H9 (cell line): ENCODE data around the gene LMF2. TPM values are rescaled to one million over a fixed set of nuclear protein-coding genes. Genes with fewer than 3 reads are reported as not detected.

ENCODE experiments used
- DNase-seq: peaks from one replicate; pipeline ENCODE4 v3.0.0-alpha.2; 2017
- H2AFZ ChIP-seq: one replicate; pipeline ENCODE4 v1.6.1; 2013; ENCODE audit warnings: mild to moderate bottlenecking, low read length, control low read depth, moderate library complexity
- H2AK5ac ChIP-seq: 2 replicates; pipeline ENCODE4 v1.6.1; 2013; ENCODE audit warnings: low read length, control low read depth, mixed read lengths; ENCODE audit not compliant: insufficient read length
- H2BK120ac ChIP-seq: one replicate; pipeline ENCODE4 v1.6.1; 2013; ENCODE audit warnings: low read depth, mild to moderate bottlenecking, low read length, control low read depth, inconsistent platforms; ENCODE audit not compliant: poor library complexity, severe bottlenecking
- H2BK12ac ChIP-seq: 2 replicates; pipeline ENCODE4 v1.6.1; 2013; ENCODE audit warnings: low read length, control low read depth, mixed read lengths, low read depth; ENCODE audit not compliant: insufficient read length
- H2BK15ac ChIP-seq: 2 replicates; pipeline ENCODE4 v1.6.1; 2013; ENCODE audit warnings: low read depth, low read length, control low read depth
- H2BK20ac ChIP-seq: one replicate; pipeline ENCODE4 v1.6.1; 2013; ENCODE audit warnings: low read depth, mild to moderate bottlenecking, low read length, control low read depth, inconsistent platforms; ENCODE audit not compliant: poor library complexity, severe bottlenecking
- H2BK5ac ChIP-seq: 2 replicates; pipeline ENCODE4 v1.6.1; 2013; ENCODE audit warnings: low read length, control low read depth, mixed read lengths; ENCODE audit not compliant: insufficient read length
- H3K14ac ChIP-seq: 2 replicates; pipeline ENCODE4 v1.6.1; 2013; ENCODE audit warnings: low read length, control low read depth; ENCODE audit not compliant: insufficient read depth
- H3K18ac ChIP-seq: 2 replicates; pipeline ENCODE4 v1.6.1; 2013; ENCODE audit warnings: low read depth, mild to moderate bottlenecking, mixed read lengths, low read length, control low read depth; ENCODE audit not compliant: insufficient read length
- H3K23ac ChIP-seq: 2 replicates; pipeline ENCODE4 v1.6.1; 2013; ENCODE audit warnings: low read length, control low read depth, mixed read lengths, low read depth; ENCODE audit not compliant: insufficient read length
- H3K23me2 ChIP-seq: 2 replicates; pipeline ENCODE4 v1.6.1; 2013; ENCODE audit warnings: low read depth, mild to moderate bottlenecking, mixed read lengths, low read length, control low read depth; ENCODE audit not compliant: insufficient read length, poor library complexity, severe bottlenecking
- H3K27ac ChIP-seq: 2 replicates; pipeline ENCODE4 v1.5.1; 2013; ENCODE audit warnings: low read length, control low read depth, mixed read lengths, low read depth; ENCODE audit not compliant: insufficient read length
- H3K27me3 ChIP-seq: 2 replicates; pipeline ENCODE4 v1.6.1; 2013; ENCODE audit warnings: low read length, control low read depth, inconsistent platforms; ENCODE audit not compliant: insufficient read depth
- H3K4ac ChIP-seq: 2 replicates; pipeline ENCODE4 v1.6.1; 2013; ENCODE audit warnings: low read depth, mild to moderate bottlenecking, control low read depth, inconsistent platforms, low read length, moderate library complexity
- H3K4me1 ChIP-seq: 2 replicates; pipeline ENCODE4 v1.6.1; 2013; ENCODE audit warnings: low read length, control low read depth, inconsistent platforms; ENCODE audit not compliant: insufficient read depth
- H3K4me2 ChIP-seq: 2 replicates; pipeline ENCODE4 v1.6.1; 2013; ENCODE audit warnings: low read length, control low read depth, mixed read lengths; ENCODE audit not compliant: insufficient read length, insufficient read depth
- H3K56ac ChIP-seq: 2 replicates; pipeline ENCODE4 v1.6.1; 2013; ENCODE audit warnings: low read depth, mild to moderate bottlenecking, mixed read lengths, low read length, control low read depth; ENCODE audit not compliant: insufficient read length
- H3K79me1 ChIP-seq: 2 replicates; pipeline ENCODE4 v1.6.1; 2013; ENCODE audit warnings: low read depth, mild to moderate bottlenecking, moderate library complexity, low read length, control low read depth, inconsistent platforms; ENCODE audit not compliant: insufficient read depth, poor library complexity, severe bottlenecking
- H3K79me2 ChIP-seq: 2 replicates; pipeline ENCODE4 v1.6.1; 2013; ENCODE audit warnings: low read length, control low read depth, inconsistent platforms; ENCODE audit not compliant: insufficient read depth
- H3K9ac ChIP-seq: 2 replicates; pipeline ENCODE4 v1.6.1; 2013; ENCODE audit warnings: low read length, control low read depth, mixed read lengths; ENCODE audit not compliant: insufficient read length; ENCODE audit errors: extremely low read depth
- H3K9me3 ChIP-seq: one replicate; pipeline ENCODE4 v1.6.1; 2013; ENCODE audit warnings: low read depth, low read length, inconsistent platforms; ENCODE audit not compliant: control insufficient read depth
- H3T11ph ChIP-seq: one replicate; pipeline ENCODE4 v1.6.1; 2013; ENCODE audit warnings: mild to moderate bottlenecking, low read length, control low read depth, inconsistent platforms
- H4K20me1 ChIP-seq: one replicate; pipeline ENCODE4 v1.6.1; 2013; ENCODE audit not compliant: control insufficient read depth, insufficient read length, insufficient read depth
- H4K5ac ChIP-seq: 2 replicates; pipeline ENCODE4 v1.6.1; 2013; ENCODE audit warnings: low read depth, mild to moderate bottlenecking, mixed read lengths, low read length, control low read depth; ENCODE audit not compliant: insufficient read length
- H4K8ac ChIP-seq: replicated peaks from 2 replicates; pipeline ENCODE4 v1.6.1; 2013; ENCODE audit warnings: low read length, control low read depth, mixed read lengths, low read depth; ENCODE audit not compliant: insufficient read length
- H4K91ac ChIP-seq: 2 replicates; pipeline ENCODE4 v1.6.1; 2013; ENCODE audit warnings: low read depth, mild to moderate bottlenecking, moderate library complexity, mixed read lengths, low read length, control low read depth; ENCODE audit not compliant: insufficient read length
- H3K27ac Mint-ChIP-seq, 3 experiments: 2 replicates in 2 of 3; 3 replicates in 1 of 3; pipeline ENCODE4 v1.8.0; 2020 to 2021; ENCODE audit warnings: mixed read lengths in 3 of 3, mild to moderate bottlenecking in 1 of 3, moderate library complexity in 1 of 3
- H3K27me3 Mint-ChIP-seq: 2 replicates; pipeline ENCODE4 v1.8.0; 2021; ENCODE audit warnings: low read depth, mild to moderate bottlenecking, moderate library complexity, mixed read lengths
- H3K36me3 Mint-ChIP-seq, 3 experiments: 2 replicates in 2 of 3; 3 replicates in 1 of 3; pipeline ENCODE4 v1.8.0; 2020 to 2021; ENCODE audit warnings: low read depth in 3 of 3, mixed read lengths in 3 of 3; ENCODE audit not compliant: insufficient read depth in 1 of 3
- H3K4me1 Mint-ChIP-seq, 2 experiments: 2 replicates each; pipeline ENCODE4 v1.8.0; 2020; ENCODE audit warnings: mixed read lengths in 2 of 2
- H3K4me3 Mint-ChIP-seq, 2 experiments: 2 replicates in 1 of 2; 3 replicates in 1 of 2; pipeline ENCODE4 v1.8.0; 2020 to 2021; ENCODE audit warnings: mild to moderate bottlenecking in 2 of 2, mixed read lengths in 2 of 2, moderate library complexity in 1 of 2
- H3K9me3 Mint-ChIP-seq, 2 experiments: 2 replicates in 1 of 2; 3 replicates in 1 of 2; pipeline ENCODE4 v1.8.0; 2020; ENCODE audit warnings: mild to moderate bottlenecking in 2 of 2, mixed read lengths in 2 of 2, moderate library complexity in 1 of 2
- WGBS: extraction: QIAGEN DNeasy Blood & Tissue Kit; methylation state at CpG from one replicate; pipeline ENCODE4 v1.1.7; 2013; ENCODE audit warnings: missing lambda C conversion rate, low lambda C conversion rate, mixed read lengths; ENCODE audit not compliant: insufficient read length; ENCODE audit errors: extremely low coverage; 5-methylcytosine and 5-hydroxymethylcytosine counted together
- total RNA-seq: library from RNA; stranded (reverse); gene quantifications from 2 replicates; pipeline ENCODE4 v1.2.1, GENCODE V29; 2021
- TF ChIP-seq, protein P1 (sequence below): fragments of 200-600 bp; sonication (generic); conservative IDR thresholded peaks from 3 replicates; pipeline ENCODE4 v1.8.0; 2021; ENCODE audit warnings: antibody characterized with exemption, mild to moderate bottlenecking

LMF2 gene
- total RNA-seq, 1 experiment from 2014 or later: 43.6 TPM

DNA sequence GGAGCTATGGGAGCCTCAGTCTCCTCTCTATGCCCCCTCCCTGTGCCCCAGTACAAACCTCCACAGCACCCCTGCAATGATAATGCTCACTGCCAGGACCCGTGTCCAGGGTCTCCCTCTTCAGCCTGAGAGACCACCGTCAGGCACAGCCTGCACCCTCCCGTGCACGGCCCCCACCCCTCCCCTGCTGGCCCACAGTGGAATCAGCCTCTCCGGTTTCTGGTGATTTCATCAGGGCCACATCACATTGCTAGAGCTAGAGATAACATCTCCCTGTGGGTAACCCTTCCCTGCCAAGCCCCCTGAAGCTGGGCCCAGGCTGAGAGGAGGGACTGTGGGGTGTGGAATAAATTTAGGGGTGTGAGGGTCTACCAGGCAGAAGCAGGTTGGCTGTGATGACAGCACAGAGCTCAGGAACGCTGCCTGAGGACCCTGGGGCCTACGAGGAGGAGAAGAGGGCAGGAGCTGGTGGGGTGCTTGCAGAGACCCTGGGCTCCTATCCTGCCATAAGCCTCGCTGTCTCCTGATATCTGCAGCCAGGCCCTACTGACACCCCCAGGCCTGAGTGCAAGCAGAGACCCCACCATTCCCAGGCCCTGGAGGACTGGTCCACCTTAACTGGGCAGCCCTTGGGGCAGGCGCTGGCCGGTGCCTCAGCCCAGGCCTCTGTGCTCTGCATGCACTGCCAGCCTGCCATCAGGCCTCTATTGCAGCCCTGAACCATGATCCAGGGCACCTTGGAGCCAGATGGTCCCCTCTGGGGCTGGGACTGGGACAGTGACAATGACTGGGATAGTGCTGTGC is 38.2 kb upstream of the LMF2 start, which contains the start of gene KLHDC7B:
KLHDC7B (plus strand) TSS at position 378 of the 804 bp plus-strand sequence; CDS start at position 723, 345 bp downstream.
- Histone ChIP-seq H4K8ac (no peak within 1 kb of the TSS), H3T11ph (no peak within 1 kb of the TSS), H3K4me1 (no peaks in the 10 kb centered on the region), H3K79me2 (no peaks in the 10 kb centered on the region), H2BK5ac (no peak within 1 kb of the TSS), H3K27me3 (no peaks in the 10 kb centered on the region; the same call in 1 of the 2 replicates), H2BK20ac (no peak within 1 kb of the TSS), H2AK5ac (no peak within 1 kb of the TSS), H3K14ac (no peak within 1 kb of the TSS), H2BK120ac (no peak within 1 kb of the TSS), H2BK12ac (no peak within 1 kb of the TSS), H3K27ac (no peak within 1 kb of the TSS), H3K18ac (no peak within 1 kb of the TSS), H4K20me1 (no peaks in the 10 kb centered on the region), H2AFZ (no peak within 1 kb of the TSS), H3K4ac (no peak within 1 kb of the TSS), H3K79me1 (no peaks in the 10 kb centered on the region), H3K23me2 (peaks cover 2% of the 10 kb centered on the region), H2BK15ac (no peak within 1 kb of the TSS), H3K56ac (no peak within 1 kb of the TSS), H3K4me2 (no peak within 1 kb of the TSS), H3K9ac (no peak within 1 kb of the TSS), H3K23ac (no peak within 1 kb of the TSS), H4K91ac (no peak within 1 kb of the TSS), H4K5ac (no peak within 1 kb of the TSS), H3K9me3 (no peaks in the 10 kb centered on the region)
- H3K27me3 Mint-ChIP-seq: peaks cover 43% of the 10 kb centered on the region
- H3K4me3 Mint-ChIP-seq: no peak within 1 kb of the TSS
- no peak within 1 kb of the TSS for H3K27ac Mint-ChIP-seq
- peaks cover 0 to 3% of the 10 kb centered on the region in 2 experiments; a peak in 1 of 4 replicates for H3K4me1 Mint-ChIP-seq
- TF ChIP-seq, protein P1, sequence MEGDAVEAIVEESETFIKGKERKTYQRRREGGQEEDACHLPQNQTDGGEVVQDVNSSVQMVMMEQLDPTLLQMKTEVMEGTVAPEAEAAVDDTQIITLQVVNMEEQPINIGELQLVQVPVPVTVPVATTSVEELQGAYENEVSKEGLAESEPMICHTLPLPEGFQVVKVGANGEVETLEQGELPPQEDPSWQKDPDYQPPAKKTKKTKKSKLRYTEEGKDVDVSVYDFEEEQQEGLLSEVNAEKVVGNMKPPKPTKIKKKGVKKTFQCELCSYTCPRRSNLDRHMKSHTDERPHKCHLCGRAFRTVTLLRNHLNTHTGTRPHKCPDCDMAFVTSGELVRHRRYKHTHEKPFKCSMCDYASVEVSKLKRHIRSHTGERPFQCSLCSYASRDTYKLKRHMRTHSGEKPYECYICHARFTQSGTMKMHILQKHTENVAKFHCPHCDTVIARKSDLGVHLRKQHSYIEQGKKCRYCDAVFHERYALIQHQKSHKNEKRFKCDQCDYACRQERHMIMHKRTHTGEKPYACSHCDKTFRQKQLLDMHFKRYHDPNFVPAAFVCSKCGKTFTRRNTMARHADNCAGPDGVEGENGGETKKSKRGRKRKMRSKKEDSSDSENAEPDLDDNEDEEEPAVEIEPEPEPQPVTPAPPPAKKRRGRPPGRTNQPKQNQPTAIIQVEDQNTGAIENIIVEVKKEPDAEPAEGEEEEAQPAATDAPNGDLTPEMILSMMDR: no peak
- no peak for DNase-seq
- WGBS: no CpG with 5 or more reads among the region's 10 CpGs
- no peaks in the 10 kb centered on the region for H3K36me3 Mint-ChIP-seq
- no peaks in the 10 kb centered on the region; a peak in 1 of 5 replicates for H3K9me3 Mint-ChIP-seq
